C4-2B (cell line): ENCODE results near the gene LRRC53.

Experiments used
- CTCF ChIP-seq: fragments of 450-650 bp; conservative IDR thresholded peaks from 2 replicates; pipeline ENCODE4 v1.5.1; 2017; ENCODE audit warnings: mild to moderate bottlenecking
- ZFX ChIP-seq: fragments of 450-650 bp; IDR thresholded peaks from 2 replicates; pipeline ENCODE4 v1.6.1; 2017

DNA sequence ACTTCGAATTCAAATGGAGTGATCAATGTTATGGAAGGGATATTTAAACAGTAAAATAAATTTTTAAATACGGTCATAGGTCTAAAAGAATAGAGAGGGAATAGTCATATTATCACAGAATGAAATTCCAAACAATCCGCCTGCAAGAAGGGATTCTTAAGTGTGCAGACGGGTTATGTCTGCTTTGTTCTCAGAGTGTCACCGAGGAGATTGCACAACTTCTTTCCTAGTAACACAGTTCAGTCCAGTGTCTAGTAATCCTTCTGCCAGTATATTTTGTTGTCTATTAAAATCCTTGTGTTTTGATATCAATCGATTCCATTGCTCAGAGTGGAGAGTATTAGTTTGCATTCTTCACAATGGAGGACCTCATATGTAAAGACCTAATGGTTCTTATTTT lies 48.4 kb downstream of the LRRC53 start:
- TF ChIP-seq CTCF (no peak), ZFX (no peak)
